AG09309 (cell line): ENCODE measurements around the gene UMOD.

ENCODE experiments used
- DNase-seq: peaks from one replicate; pipeline ENCODE4 v3.0.0-alpha.2; 2010; ENCODE audit warnings: low read depth
- H3K4me3 ChIP-seq: 2 replicates; pipeline ENCODE4 v1.5.1; 2011; ENCODE audit warnings: mild to moderate bottlenecking, low read depth, low read length, moderate library complexity; ENCODE audit not compliant: control insufficient read depth
- CTCF ChIP-seq: IDR thresholded peaks from 2 replicates; pipeline ENCODE4 v1.5.1; 2011; ENCODE audit warnings: mild to moderate bottlenecking, low read depth, low read length, inconsistent platforms; ENCODE audit not compliant: insufficient read depth, control insufficient read depth; ENCODE audit errors: missing control alignments

Gene UMOD

GRCh38 chr16:20348365-20349185, 3.9 kb downstream of the UMOD start:
- no peak overlapping the region for H3K4me3 ChIP-seq
- DNase-seq = no peak
- no peak for TF ChIP-seq CTCF

GRCh38 chr16:20347666-20348364, 4.7 kb downstream of the UMOD start:
- no peak overlapping the region for H3K4me3 ChIP-seq
- DNase-seq = no peak
- TF ChIP-seq CTCF = no peak

- DNase-seq = no peak
- no peak overlapping the region for H3K4me3 ChIP-seq
- no peak for TF ChIP-seq CTCF
Observed at GRCh38 chr16:20344611-20345010, 7.9 kb downstream of the UMOD start.

GRCh38 chr16:20339744-20340143, 12.8 kb downstream of the UMOD start:
- DNase-seq = no peak
- TF ChIP-seq CTCF = no peak
- no peak overlapping the region for H3K4me3 ChIP-seq

GRCh38 chr16:20336955-20337354, 15.6 kb downstream of the UMOD start:
- TF ChIP-seq CTCF = no peak
- H3K4me3 ChIP-seq = no peak overlapping the region
- DNase-seq = no peak

GRCh38 chr16:20334396-20334795, 18.1 kb downstream of the UMOD start:
- no peak for DNase-seq
- TF ChIP-seq CTCF = no peak

More at GRCh38 chr16:20334396-20334795, 18.1 kb downstream of the UMOD start:
- no peak overlapping the region for H3K4me3 ChIP-seq
